Measurements from ENCODE around the gene UNC93A.
"Not testable (repeated sequence)": the region's sequence is repeated elsewhere in the genome, so short reads cannot be mapped to it uniquely, and the experiment has no call there.

Gene UNC93A

GRCh38 chr6:167338541-167339117 is 47.5 kb downstream of the UNC93A start:
- in situ Hi-C loops (cut with MboI; ENCODE audit: low sequenced_read_pairs) = no loop called here

GRCh38 chr6:167341038-167341583 is 50.0 kb downstream of the UNC93A start:
- in situ Hi-C loops (cut with MboI; ENCODE audit: low sequenced_read_pairs) = no loop called here

GRCh38 chr6:167341665-167342655 is 50.8 kb downstream of the UNC93A start:
- in situ Hi-C loops (cut with MboI; ENCODE audit: low sequenced_read_pairs) = no loop called here

DNA sequence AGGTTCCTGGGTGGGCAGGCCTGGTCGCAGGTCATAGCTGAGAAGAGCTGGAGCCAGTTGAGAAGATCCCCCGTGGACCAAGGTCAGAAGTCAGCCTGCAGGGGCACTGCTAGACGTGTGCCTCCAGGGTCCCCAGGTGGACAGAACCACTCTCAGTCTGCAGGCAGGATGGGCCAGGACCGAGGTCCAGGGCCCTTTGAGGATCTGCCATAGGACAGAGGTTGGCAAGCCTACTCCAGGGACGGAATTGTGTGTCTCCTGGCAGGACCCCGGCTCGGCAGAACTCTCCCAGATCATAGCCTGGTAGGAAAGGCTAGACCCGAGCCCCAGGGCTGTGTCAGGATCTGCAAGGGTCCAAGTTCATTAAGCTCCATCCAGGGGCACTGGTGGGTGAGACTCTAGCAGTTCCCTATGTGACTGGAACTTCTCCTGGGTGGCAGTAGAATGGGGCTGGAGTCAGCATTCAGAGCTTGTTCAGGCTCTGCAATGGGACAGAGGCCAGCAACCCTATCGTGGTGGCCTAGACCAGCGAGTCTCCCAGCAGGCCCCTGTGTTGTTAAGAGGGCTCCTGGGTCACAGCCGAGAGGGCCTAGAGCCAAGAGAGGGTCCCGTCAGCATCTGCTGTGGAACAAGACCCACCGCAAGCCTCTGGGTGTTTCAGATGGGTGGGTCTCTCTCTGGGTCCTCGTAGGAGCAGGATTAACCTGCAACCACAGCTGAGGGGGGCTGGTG is 51.9 kb downstream of the UNC93A start:
- in situ Hi-C loops (cut with MboI; ENCODE audit: low sequenced_read_pairs) = no loop called here

DNA sequence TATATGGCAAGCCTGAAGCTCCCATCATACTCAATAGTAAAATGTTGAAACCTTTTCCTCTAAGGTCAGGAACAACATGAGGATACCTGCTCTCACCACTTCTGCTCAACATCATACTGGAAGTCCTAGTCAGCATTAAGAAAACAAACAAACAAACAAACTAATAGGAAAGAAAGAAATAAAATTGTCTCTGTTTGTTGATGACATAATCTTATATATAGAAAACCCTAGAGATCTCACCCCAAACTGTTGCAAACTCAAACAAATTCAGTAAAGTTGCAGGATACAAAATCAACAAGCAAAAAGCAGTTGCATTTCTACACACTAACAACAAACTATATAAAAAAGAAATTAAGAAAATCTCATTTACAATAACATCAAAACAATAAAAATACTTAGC is 54.2 kb downstream of the UNC93A start:
- in situ Hi-C loops (cut with MboI; ENCODE audit: low sequenced_read_pairs) = no loop called here

- in situ Hi-C loops (cut with MboI; ENCODE audit: low sequenced_read_pairs) = no loop called here
Observed at GRCh38 chr6:167345960-167346359, 54.8 kb downstream of the UNC93A start.

GRCh38 chr6:167347226-167347625 is 56.1 kb downstream of the UNC93A start:
- in situ Hi-C loops (cut with MboI; ENCODE audit: low sequenced_read_pairs) = no loop called here

- in situ Hi-C loops (cut with MboI; ENCODE audit: low sequenced_read_pairs) = no loop called here
Observed at GRCh38 chr6:167349631-167350274, 58.6 kb downstream of the UNC93A start.

DNA sequence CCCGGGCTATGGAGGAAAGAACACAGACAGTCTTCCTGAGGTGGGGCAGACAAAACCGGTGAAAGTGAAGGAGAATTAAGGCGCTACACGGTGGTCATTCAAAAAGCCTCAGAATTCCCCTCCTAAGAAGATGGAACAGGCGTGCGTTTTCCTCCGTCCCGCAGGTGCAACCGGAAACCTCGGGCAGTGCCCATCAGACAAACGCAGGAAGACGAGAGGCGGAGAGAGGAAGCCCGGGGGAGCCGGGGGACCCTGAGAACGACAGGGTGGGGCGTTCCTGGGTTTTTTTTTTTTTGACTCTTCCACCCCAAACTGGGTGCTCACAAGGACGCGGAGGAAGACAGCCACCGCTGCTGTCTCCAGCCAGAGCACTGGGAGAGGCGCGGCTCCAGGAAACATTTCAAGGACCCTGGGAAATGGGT is 59.2 kb downstream of the UNC93A start:
- in situ Hi-C loops (cut with MboI; ENCODE audit: low sequenced_read_pairs) = no loop called here

DNA sequence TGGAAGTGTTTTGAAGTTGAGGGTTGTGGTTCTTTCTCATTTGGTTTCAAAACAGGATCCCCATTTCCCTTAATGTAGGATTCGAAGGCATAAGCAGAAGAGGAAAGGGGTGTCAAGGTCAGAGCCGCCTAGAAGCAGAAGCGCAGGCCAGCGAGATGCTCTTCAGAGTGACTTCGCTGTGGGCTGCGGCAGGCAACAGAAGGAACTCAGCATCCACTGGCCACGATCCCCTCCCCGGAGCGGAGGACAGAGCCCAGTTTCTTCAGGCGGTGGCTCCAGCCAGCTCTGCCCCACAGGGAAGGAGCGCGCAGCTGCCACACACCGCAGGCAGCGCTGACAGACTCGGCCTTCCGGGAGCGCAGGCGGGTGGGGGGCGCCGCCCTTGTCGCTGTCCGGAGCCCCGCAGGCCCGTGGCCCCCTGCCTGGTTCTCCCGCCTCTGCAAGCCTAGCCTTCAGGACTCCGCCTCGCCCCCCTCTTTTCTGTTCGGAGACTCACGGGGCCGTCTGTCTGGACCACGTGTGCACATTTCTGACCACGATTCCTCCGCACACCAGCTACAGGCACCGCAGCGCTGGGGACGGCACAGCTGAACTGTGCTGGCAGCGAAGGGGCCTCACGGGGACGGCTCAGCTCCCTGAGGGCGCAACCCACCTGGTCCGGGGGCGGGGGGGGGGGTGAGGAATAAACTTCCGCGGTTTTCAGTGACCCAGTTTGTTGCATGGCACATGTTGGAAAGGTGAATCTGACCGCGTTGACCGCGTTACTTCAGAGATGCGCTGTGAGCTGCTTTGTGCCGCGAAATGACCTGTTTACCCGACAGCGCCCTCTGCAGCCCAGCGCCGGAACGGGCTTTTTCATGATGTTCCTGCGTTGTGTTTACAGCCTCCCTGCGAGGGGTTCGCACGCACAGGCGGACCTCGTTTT is 59.9 kb downstream of the UNC93A start:
- in situ Hi-C loops (cut with MboI; ENCODE audit: low sequenced_read_pairs) = no loop called here

- in situ Hi-C loops (cut with MboI; ENCODE audit: low sequenced_read_pairs) = no loop called here
Observed at GRCh38 chr6:167351656-167352345, 60.7 kb downstream of the UNC93A start.

- in situ Hi-C loops (cut with MboI; ENCODE audit: low sequenced_read_pairs) = no loop called here
Observed at GRCh38 chr6:167356874-167357273, 65.8 kb downstream of the UNC93A start.

DNA sequence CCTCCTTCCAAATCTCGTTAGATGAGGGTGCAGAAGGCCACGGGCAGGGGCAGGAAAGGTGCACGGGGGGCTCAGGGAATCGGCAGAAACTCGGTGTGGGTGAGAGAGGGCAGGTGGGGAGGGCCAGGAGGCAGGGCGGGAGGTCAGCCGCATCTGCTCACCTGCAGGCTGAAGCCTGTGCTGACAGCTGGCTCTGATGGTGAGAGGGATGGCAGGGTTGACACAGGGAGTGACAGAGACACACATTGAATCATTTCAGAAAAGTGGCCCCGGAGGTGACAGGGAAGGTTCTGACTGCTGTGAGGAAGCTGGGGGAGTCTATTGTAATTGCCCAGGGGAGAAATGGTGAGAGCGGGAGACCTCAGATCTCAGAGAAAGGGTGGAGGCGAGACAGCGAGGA is 67.3 kb downstream of the UNC93A start:
- in situ Hi-C loops (cut with MboI; ENCODE audit: low sequenced_read_pairs) = not testable (repeated sequence)

GRCh38 chr6:167361170-167361569 is 70.1 kb downstream of the UNC93A start:
- in situ Hi-C loops (cut with MboI; ENCODE audit: low sequenced_read_pairs) = not testable (repeated sequence)

Measured in HL-60/S4 (cell line).